HUES48 (cell line): ENCODE data around the gene MYH9.
A peak's percentile ranks its signal among the peaks of the same experiment; 100 is the strongest.
"Not testable (repeated sequence)": the region's sequence is repeated elsewhere in the genome, so short reads cannot be mapped to it uniquely, and the experiment has no call there.

Source experiments
- H3K27ac ChIP-seq: one replicate; pipeline ENCODE4 v1.7.0; 2013; ENCODE audit warnings: low read depth, low read length, inconsistent platforms
- H3K27me3 ChIP-seq: 2 replicates; pipeline ENCODE4 v1.6.1; 2013; ENCODE audit warnings: mild to moderate bottlenecking, low read length; ENCODE audit not compliant: control insufficient read depth, insufficient read depth
- H3K36me3 ChIP-seq: 2 replicates; pipeline ENCODE4 v1.6.1; 2013; ENCODE audit warnings: low read length; ENCODE audit not compliant: control insufficient read depth, insufficient read depth
- H3K4me1 ChIP-seq: 2 replicates; pipeline ENCODE4 v1.6.1; 2013; ENCODE audit warnings: mild to moderate bottlenecking, low read length; ENCODE audit not compliant: control insufficient read depth, insufficient read depth
- H3K4me3 ChIP-seq: 2 replicates; pipeline ENCODE4 v1.5.1; 2013; ENCODE audit warnings: mild to moderate bottlenecking, low read depth, low read length
- H3K9ac ChIP-seq: 2 replicates; pipeline ENCODE4 v1.6.1; 2013; ENCODE audit warnings: mild to moderate bottlenecking, low read depth, low read length, moderate library complexity
- H3K9me3 ChIP-seq: 2 replicates; pipeline ENCODE4 v1.6.1; 2013; ENCODE audit warnings: low read length; ENCODE audit not compliant: control insufficient read depth, insufficient read depth

The MYH9 gene

DNA sequence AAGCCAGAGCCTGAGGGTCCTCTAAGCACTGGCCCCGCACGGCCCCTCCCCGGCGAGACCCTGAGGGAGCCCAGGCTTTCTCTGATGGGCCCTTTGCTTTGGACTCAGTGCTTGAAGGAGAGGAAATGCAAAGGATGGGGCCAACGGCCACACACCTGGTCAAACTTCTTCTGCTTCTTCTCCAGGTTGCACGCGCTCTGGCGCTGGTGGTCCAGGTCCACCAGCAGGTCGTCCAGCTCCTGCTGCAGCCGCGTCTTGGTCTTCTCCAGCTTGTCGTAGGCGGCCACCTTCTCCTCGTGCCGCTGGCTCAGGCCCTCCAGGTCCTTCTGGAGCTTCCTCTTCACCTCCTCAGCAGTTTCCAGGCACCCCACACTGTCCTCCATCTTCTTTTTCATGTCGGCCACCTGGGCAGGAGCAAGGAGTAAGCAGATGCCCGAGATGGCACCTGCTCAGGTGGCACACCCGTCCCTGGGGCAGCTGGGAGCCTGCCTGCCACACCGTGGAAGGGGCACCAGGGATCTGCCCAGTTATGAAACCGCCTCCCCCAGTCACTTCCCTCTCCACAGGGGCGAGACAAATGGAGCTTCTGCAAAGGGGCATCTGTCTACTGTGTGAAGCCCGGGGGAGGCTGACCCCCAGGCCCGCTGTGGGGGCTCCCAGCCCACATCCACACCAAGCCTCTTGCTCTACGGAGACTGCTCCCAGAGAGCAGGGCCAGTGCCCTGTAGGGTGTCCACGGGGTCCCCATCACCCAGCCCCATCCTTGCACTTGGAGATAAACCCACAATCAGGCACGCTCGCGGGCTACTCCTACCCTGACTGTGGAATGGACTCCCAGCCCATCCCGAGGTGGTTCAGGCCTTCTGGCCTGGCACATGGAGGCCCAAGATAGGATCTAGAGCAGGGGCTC lies 95.7 kb downstream of the MYH9 start:
- Histone ChIP-seq H3K36me3 (peaks cover 82% of the 10 kb centered on the region), H3K27ac (no peak overlapping the region), H3K4me3 (no peak overlapping the region), H3K4me1 (no peaks in the 10 kb centered on the region), H3K9me3 (no peaks in the 10 kb centered on the region), H3K9ac (no peak overlapping the region), H3K27me3 (no peaks in the 10 kb centered on the region)

DNA sequence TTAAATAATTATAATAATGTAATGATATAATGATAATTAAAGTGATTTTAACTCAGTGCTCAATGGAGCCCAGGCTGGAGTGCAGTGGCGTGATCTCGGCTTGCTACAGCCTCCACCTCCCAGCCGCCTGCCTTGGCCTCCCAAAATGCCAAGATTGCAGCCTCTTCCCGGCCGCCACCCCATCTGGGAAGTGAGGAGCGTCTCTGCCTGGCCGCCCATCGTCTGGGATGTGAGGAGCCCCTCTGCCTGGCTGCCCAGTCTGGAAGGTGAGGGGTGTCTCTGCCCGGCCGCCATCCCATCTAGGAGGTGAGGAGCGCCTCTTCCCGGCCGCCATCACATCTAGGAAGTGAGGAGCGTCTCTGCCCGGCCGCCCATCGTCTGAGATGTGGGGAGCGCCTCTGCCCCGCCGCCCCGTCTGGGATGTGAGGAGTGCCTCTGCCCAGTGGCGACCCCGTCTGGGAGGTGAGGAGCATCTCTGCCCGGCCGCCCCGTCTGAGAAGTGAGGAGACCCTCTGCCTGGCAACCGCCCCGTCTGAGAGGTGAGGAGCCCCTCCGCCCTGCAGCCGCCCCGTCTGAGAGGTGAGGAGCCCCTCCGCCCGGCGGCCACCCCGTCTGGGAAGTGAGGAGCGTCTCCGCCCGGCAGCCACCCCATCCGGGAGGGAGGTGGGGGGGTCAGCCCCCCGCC lies 97.2 kb downstream of the MYH9 start:
- peaks cover 83% of the 10 kb centered on the region for H3K36me3 ChIP-seq
- not testable (repeated sequence) for H3K27me3 ChIP-seq, H3K9ac ChIP-seq, H3K27ac ChIP-seq, H3K4me1 ChIP-seq, H3K4me3 ChIP-seq, H3K9me3 ChIP-seq

DNA sequence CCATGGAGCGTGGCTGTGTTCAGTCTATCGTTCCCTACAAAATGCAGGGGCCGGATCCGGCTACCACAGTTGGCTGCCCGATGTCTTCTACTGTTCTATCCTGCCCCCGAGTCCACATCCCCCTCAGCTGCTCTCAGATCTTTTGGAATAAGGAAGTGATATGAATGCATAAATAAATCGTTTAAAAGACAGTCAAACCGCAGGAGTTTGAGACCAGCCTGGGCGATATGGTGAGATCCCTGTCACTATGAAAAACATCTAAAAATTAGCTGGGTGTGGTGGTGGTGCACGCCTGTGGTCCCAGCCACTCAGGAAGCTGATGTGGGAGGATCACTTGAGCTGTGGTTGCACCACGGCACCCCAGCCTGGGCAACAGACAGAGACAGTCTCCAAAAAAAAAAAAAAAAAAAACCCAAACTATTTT lies 97.8 kb downstream of the MYH9 start:
- H3K27ac ChIP-seq, H3K9me3 ChIP-seq, H3K4me3 ChIP-seq, H3K4me1 ChIP-seq, H3K27me3 ChIP-seq, H3K9ac ChIP-seq: not testable (repeated sequence)
- peaks cover 83% of the 10 kb centered on the region for H3K36me3 ChIP-seq

DNA sequence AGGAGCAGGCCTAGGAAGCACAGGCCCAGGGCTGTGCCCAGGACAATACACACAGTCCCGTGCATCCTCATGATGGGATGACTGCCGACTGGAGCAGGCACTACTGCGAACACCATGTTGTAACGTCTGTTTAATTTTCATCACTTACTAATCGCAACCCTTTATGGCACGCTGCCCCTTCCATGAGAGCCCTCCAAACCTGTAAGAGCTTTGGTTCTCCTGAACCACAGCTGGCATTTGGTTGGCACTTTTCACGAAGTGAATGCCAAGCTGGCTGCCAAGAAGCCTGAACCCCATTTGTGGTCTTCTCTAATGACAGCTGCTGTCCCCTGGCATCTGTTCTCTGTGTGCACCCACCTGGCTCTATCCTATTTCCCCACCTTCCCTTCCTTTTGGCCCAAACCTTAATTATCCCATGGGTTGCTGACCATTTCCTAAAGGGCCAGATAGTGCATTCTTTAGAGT lies 98.3 kb downstream of the MYH9 start:
- H3K27ac ChIP-seq, result no peak overlapping the region
- H3K4me1 ChIP-seq, result peaks cover 4% of the 10 kb centered on the region; the same call in 1 of the 2 replicates
- H3K4me3 ChIP-seq, result no peak overlapping the region
- no peaks in the 10 kb centered on the region for H3K27me3 ChIP-seq
- no peak overlapping the region for H3K9ac ChIP-seq
- H3K36me3 ChIP-seq, result peaks cover 83% of the 10 kb centered on the region
- H3K9me3 ChIP-seq, result no peaks in the 10 kb centered on the region

DNA sequence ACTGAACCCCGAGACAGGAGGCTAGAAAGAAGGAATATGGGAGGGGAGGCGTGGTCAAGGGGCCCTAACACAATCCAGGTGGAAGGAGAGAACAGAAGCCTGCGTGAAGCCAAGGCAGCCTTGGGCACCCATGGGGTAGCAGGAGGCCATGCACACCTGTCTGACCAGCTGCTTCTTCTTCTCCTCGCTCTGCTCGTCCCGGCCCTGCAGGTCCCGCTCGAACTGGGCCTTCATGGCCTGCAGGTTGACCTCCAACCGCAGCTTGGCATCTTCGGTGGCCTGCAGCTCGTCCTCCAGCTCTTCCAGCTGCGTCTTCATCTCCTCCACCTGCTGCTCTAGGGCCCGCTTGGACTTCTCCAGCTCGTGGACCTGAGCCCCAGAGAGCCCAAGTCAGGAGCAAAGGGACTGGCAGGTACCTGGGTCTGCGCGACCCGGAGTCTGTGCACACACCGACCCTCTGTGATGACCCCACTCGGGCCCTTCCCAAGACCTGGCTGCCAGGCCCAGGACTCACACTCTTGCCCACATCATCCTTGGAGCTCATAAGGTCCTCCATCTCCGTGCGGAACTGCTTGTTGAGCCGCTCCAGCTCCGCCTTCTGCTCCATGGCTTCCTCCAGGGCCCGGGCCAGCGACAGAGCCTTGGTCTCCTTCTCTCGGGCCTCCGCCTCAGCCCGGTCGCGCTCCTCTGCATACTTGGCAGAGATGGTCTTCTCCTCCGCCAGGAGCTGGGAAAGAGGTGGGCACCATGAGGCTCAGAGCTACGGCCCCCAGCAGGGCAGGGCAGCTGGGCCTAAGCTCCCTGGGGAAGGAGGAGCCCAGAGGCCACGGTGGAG lies 99.0 kb downstream of the MYH9 start:
- Histone ChIP-seq H3K4me1 (peaks cover 4% of the 10 kb centered on the region; the same call in 1 of the 2 replicates), H3K27me3 (no peaks in the 10 kb centered on the region), H3K27ac (no peak overlapping the region), H3K9ac (no peak overlapping the region), H3K36me3 (peaks cover 83% of the 10 kb centered on the region), H3K9me3 (no peaks in the 10 kb centered on the region), H3K4me3 (no peak overlapping the region)

DNA sequence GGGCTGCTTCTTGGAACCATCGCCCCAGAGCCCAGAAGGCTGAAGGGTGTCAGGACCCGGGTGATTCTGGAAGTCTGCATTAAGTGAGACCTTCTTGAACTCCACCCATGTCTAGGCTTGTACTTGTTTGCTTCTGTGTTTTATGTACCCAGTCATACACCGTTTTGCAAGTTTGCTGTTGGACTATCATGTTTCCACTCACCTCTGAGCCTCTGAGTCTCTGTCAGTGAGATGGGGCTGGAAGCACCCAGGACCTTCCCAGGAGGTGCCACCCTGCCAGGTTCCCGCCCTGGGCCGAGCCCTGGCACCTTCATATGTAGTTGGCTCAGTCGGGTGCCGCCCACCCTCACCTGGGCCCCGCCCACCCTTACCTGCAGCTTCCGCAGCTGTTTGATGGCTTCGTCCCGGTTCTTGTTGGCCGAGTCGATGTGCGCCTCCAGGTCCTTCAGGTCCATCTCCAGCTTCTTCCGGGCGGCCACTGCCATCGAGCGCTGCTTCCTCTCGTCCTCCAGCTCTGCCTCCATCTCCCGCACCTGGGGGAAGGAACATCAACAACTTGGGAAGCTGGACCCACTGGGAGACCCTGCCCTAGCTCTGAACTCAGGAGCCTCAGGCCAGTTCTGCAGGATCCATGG lies 99.8 kb downstream of the MYH9 start:
- Histone ChIP-seq H3K36me3 (peaks cover 83% of the 10 kb centered on the region), H3K9me3 (no peaks in the 10 kb centered on the region), H3K27me3 (no peaks in the 10 kb centered on the region), H3K27ac (no peak overlapping the region), H3K9ac (no peak overlapping the region), H3K4me1 (peaks cover 4% of the 10 kb centered on the region; the same call in 1 of the 2 replicates), H3K4me3 (no peak overlapping the region)

DNA sequence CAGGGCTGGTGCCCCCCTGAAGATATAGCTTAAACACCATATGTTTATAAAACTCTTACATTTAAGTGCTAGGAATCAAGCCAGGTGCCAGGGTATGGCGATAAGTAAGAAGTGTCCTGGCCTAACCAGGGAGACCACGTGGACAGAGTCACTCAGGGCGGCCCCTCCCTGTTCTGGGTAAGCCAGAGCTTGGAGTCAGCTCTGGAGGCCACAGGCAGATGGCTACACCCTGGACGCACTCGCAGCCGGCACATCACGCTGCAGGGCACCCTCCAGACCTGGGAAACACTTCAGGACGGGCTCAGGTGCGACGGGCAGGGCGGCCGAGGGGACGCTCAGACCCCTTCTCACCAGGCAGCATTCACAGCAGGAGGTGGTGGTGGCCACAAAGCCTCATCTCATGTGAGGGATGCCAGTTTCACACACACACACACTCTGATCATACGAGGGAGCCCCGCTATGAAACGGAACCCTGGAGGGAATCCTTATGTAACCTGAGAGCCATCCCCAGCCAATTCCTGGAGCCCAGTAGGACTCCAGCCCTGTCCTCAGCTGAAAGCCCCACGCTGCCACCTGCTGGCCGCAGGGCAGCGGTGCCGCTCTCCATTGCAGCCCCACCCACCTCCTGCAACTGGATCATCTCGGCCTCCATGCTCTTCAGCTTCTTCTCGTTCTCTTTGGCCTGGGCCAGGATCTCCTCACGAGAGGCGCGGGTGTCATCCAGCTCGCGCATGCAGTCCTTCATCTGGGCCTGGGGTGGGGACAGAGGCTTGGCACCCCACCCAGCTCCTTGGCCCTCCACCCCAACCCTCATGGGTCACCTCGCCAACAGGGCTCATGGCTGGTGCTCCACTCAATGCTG lies 101.4 kb downstream of the MYH9 start:
- Histone ChIP-seq H3K27ac (peak overlapping the region; percentile 28), H3K27me3 (no peaks in the 10 kb centered on the region), H3K9ac (no peak overlapping the region)

DNA sequence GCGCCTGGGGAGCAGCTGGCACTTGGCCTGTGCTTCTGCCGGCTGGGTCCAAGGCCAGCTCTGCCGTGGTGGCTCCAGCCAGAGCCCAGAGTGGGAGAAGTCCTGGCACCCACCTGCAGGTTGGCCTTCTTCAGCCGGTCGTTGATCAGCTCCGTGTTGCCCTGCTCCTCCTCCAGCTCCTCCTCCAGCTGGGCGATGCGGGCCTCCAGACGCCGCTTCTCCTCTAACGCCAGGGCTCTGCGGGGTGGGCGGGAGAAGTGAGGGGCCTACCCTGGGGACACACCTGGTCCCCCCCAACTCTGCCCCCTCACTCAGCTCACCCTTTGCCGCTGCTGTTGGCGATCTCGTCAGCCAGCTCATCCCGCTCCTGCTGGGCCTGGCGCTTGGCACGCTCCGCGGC lies 102.2 kb downstream of the MYH9 start:
- H3K27ac ChIP-seq, result no peak overlapping the region
- no peaks in the 10 kb centered on the region for H3K9me3 ChIP-seq
- no peak overlapping the region for H3K4me3 ChIP-seq
- no peak overlapping the region for H3K9ac ChIP-seq
- peaks cover 4% of the 10 kb centered on the region; the same call in 1 of the 2 replicates for H3K4me1 ChIP-seq
- H3K27me3 ChIP-seq, result no peaks in the 10 kb centered on the region
- peaks cover 88% of the 10 kb centered on the region for H3K36me3 ChIP-seq

More for the DNA sequence above, 101.4 kb downstream of the MYH9 start:
- H3K4me1 ChIP-seq, result peaks cover 4% of the 10 kb centered on the region; the same call in 1 of the 2 replicates
- peaks cover 83% of the 10 kb centered on the region for H3K36me3 ChIP-seq
- no peak overlapping the region for H3K4me3 ChIP-seq
- no peaks in the 10 kb centered on the region for H3K9me3 ChIP-seq

DNA sequence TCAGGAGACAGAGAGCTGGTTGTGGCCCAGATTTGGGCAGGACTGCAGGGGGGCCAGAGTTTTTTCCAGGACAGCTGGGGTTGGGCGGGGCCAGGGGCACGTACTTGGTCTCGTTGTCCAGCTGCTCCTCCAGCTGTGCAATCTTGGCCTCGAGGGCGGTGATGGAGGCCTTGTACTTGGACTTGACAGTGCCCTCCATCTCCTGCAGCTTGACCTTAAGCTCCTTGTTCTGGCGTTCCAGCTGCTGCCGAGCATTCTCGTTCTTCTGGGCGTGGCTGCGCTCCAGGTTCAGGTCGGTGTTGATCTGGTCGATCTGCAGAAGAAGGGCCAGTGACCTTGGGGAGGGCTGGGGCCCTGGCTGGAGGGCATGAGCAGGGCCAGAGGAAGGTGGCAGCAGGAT lies 102.8 kb downstream of the MYH9 start:
- no peak overlapping the region for H3K9ac ChIP-seq
- H3K27ac ChIP-seq, result no peak overlapping the region
- H3K4me1 ChIP-seq, result peaks cover 4% of the 10 kb centered on the region; the same call in 1 of the 2 replicates
- H3K9me3 ChIP-seq, result no peaks in the 10 kb centered on the region
- no peak overlapping the region for H3K4me3 ChIP-seq
- no peaks in the 10 kb centered on the region for H3K27me3 ChIP-seq
- peaks cover 90% of the 10 kb centered on the region for H3K36me3 ChIP-seq
